ENCODE results near the gene FCN2. TPM values are rescaled to one million over a fixed set of nuclear protein-coding genes. Genes with fewer than 3 reads are reported as not detected.

FCN2 gene
- total RNA-seq, 4 donors from 2014 or later = not detected

DNA sequence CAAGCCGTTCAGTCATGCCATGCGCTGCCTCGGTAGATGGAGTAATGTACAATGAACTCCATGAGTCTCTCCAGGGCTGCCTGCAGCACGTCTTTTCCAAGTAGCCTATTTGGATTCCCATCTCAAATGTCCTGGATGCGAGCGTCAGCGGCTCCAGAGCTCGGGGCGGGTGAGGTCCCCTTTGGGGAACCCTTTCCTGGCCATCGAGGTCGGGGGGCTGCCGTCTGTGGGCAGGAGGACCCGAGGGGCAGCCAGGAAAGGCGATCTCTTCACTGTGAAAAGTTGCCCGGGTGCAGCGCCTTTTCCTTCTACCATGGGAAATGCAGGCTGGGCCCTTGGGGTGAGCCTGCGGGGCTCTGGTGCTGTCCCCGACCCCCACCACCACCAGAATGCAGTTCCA is 36.9 kb upstream of the FCN2 start:
- TF ChIP-seq POLR2A (IDR thresholded peaks at IDR 0.05) = no peak
- TF ChIP-seq, protein P1, sequence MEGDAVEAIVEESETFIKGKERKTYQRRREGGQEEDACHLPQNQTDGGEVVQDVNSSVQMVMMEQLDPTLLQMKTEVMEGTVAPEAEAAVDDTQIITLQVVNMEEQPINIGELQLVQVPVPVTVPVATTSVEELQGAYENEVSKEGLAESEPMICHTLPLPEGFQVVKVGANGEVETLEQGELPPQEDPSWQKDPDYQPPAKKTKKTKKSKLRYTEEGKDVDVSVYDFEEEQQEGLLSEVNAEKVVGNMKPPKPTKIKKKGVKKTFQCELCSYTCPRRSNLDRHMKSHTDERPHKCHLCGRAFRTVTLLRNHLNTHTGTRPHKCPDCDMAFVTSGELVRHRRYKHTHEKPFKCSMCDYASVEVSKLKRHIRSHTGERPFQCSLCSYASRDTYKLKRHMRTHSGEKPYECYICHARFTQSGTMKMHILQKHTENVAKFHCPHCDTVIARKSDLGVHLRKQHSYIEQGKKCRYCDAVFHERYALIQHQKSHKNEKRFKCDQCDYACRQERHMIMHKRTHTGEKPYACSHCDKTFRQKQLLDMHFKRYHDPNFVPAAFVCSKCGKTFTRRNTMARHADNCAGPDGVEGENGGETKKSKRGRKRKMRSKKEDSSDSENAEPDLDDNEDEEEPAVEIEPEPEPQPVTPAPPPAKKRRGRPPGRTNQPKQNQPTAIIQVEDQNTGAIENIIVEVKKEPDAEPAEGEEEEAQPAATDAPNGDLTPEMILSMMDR (IDR thresholded peaks at IDR 0.05) = no peak
- H3K27ac ChIP-seq = no peak overlapping the region
- no peaks in the 10 kb centered on the region for H3K27me3 ChIP-seq
- H3K4me1 ChIP-seq = no peaks in the 10 kb centered on the region
- H3K4me3 ChIP-seq = no peak overlapping the region
- H3K36me3 ChIP-seq = no peaks in the 10 kb centered on the region
- no peaks in the 10 kb centered on the region for H3K9me3 ChIP-seq
- DNase-seq = no peak

DNA sequence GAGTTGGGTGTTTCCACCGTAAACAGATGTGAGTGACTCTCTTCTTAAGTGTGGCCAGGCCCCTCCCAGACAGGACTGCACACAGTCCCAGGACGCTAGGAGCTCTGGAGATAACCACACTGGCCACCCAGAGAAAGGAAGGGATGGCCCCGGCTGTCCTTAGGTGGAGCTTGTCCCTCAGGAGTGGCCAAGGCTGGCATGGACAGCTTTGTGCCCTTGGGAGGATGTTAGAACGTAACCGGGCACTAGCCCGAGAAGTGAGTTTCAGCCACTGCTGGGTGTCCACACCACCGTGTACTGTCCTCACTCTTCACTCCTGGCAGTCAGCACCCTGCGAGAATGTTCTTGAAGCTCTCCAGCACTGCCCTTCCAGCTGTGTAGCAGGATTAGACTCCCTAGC is 35.8 kb upstream of the FCN2 start:
- no peak overlapping the region for H3K4me3 ChIP-seq
- TF ChIP-seq, protein P1 (IDR thresholded peaks at IDR 0.05) = no peak
- no peak for TF ChIP-seq POLR2A (IDR thresholded peaks at IDR 0.05)
- no peaks in the 10 kb centered on the region for H3K27me3 ChIP-seq
- H3K36me3 ChIP-seq = no peaks in the 10 kb centered on the region
- no peak overlapping the region for H3K27ac ChIP-seq
- H3K4me1 ChIP-seq = no peaks in the 10 kb centered on the region
- DNase-seq = no peak
- H3K9me3 ChIP-seq = no peaks in the 10 kb centered on the region

DNA sequence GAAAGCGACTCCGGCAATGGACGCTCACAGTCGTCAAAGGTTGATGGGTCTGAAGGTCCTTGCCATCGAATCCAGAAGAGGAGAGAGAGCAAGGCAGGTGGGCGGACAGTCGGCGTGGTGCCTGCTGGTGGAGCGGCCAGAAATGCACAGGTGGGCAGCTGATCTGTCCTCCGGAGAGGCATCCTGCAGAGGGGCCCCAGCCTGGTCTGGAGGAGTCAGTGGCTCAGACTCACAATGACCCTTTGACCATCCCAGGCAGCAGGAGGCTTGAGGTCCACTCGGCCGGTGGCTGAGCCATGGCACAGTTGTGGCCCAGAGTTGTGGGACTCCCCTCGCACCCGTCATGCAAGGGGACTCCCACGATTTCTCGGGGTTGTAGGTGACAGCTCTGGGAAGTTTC is 34.4 kb upstream of the FCN2 start:
- Histone ChIP-seq H3K36me3 (no peaks in the 10 kb centered on the region), H3K27ac (no peak overlapping the region), H3K4me1 (no peaks in the 10 kb centered on the region), H3K27me3 (no peaks in the 10 kb centered on the region), H3K4me3 (no peak overlapping the region), H3K9me3 (no peaks in the 10 kb centered on the region)
- no peak for DNase-seq
- TF ChIP-seq, protein P1 (IDR thresholded peaks at IDR 0.05) = no peak

DNA sequence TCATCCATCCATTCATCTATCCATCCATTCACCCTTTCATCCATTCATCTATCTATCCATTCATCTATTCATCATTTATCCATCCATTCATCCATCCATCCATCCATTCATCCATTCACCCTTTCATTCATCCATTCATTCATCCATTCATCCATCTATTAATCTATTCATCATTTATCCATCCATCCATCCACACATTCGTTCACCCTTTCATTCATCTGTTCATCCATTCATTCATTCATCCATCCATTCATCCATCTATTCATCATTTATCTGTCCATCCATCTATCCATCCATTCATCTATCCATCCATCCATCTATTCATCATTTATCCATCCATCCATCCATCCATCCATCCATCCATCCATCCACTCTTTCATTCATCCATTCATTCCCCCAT is 33.9 kb upstream of the FCN2 start:
- no peak overlapping the region for H3K27ac ChIP-seq
- H3K4me3 ChIP-seq = no peak overlapping the region
- no peak for TF ChIP-seq POLR2A (IDR thresholded peaks at IDR 0.05)
- TF ChIP-seq, protein P1 (IDR thresholded peaks at IDR 0.05) = no peak
- no peaks in the 10 kb centered on the region for H3K9me3 ChIP-seq
- H3K36me3 ChIP-seq = no peaks in the 10 kb centered on the region
- DNase-seq = no peak
- no peaks in the 10 kb centered on the region for H3K27me3 ChIP-seq
- no peaks in the 10 kb centered on the region for H3K4me1 ChIP-seq

DNA sequence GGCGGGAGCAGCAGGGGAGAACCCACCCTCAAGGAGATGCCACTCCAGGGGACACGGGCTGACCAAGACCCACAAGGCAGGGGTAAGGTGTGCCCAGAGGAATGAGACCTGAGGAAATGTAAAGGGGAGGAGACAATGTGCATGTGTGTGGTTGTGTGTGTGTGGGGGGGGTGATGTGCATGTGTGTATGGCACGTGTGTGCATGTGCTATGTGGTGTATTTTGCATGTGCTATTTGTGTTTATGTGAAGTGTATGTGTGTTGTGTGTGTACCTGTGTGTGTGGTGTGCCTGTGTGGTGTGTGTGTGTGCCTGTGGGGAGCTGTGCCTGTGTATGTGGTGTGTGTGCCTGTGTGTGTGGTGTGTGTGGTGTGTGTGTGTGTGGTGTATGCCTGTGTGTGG is 33.5 kb upstream of the FCN2 start:
- TF ChIP-seq POLR2A (IDR thresholded peaks at IDR 0.05) = no peak
- TF ChIP-seq, protein P1 (IDR thresholded peaks at IDR 0.05) = no peak
- no peak overlapping the region for H3K4me3 ChIP-seq
- H3K36me3 ChIP-seq = no peaks in the 10 kb centered on the region
- H3K27me3 ChIP-seq = no peaks in the 10 kb centered on the region
- H3K4me1 ChIP-seq = no peaks in the 10 kb centered on the region
- DNase-seq = no peak
- no peak overlapping the region for H3K27ac ChIP-seq
- no peaks in the 10 kb centered on the region for H3K9me3 ChIP-seq

DNA sequence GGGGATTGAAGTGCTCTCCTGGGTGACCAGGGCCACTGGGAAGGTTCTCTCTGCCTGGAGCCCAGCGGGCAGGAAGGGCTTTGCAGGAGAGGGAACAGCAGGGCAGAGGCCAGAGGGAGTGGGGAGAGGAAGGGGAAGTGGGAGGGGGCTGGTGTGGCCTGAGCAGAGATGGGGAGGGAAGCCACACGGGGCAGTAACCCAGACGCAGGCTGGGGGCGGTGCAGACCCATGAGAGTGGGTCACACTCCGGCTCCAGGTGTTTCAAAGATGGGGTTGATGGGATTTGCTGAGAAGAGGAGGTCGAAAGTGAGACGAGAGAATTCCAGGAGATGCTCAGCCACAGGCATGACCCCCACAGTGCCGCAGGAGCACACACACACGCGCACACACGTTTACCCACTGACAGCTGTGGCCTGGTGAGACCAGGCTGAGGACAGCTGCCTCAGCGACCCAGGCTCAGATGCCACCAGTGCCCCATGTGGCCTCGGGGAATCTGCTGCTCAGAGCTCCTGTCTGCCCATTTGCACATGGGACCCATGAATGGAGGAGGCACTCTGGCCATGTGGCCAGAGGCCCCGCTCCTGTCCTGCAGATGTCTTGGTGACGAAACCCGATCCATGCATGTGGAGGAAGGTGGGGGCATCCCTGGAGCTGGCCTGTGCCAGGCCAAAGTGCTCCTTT is 32.7 kb upstream of the FCN2 start:
- H3K4me3 ChIP-seq = no peak overlapping the region
- no peaks in the 10 kb centered on the region for H3K4me1 ChIP-seq
- no peak for TF ChIP-seq POLR2A (IDR thresholded peaks at IDR 0.05)
- TF ChIP-seq, protein P1 (IDR thresholded peaks at IDR 0.05) = no peak
- DNase-seq = no peak
- H3K27ac ChIP-seq = no peak overlapping the region
- no peaks in the 10 kb centered on the region for H3K9me3 ChIP-seq
- no peaks in the 10 kb centered on the region for H3K36me3 ChIP-seq
- no peaks in the 10 kb centered on the region for H3K27me3 ChIP-seq

All from Peyer's patch (tissue), 4 donors.